ENCODE results near the gene PIAS1.

PIAS1 gene

DNA sequence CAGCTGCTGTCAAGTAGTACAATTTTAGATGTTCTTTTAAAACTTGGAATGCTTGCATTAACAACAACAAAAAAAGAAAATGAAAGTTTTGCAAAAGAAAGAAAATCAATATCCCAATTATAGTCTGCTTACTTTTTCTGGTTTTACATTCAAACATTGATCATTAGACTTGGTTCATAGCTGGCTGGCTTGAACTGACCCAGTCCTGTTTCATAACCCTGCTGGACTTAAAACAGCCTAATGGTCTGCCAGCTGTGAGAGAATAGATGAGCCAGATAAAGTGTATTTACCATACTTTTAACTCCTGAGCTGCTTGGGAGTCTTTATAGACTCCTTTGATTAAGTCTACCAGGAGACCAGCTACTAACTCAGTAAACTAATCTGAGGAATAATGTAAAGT is 59.2 kb downstream of the PIAS1 start:
- no peak overlapping the region for H3K4me3 ChIP-seq (ENCODE audit: low read depth, low read length)

DNA sequence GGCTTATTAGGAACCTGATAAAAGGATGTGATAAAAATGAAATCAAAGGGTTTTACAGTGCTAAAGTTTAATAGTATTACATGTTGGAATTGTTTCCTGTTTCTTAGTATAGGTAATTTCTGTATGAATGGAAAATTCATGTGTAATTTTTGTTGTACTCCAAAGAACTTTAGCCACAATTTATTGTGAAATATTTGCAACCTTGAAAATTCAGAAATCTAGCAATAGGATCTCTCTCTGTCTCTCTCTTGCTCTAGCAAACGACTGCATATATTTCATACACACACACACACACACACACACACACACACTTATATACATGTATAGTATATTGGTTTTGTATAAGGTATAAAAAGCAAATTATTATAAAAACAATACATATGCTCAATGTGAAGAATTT is 59.6 kb downstream of the PIAS1 start:
- H3K4me3 ChIP-seq (ENCODE audit: low read depth, low read length), result no peak overlapping the region
- TF ChIP-seq, protein P1, sequence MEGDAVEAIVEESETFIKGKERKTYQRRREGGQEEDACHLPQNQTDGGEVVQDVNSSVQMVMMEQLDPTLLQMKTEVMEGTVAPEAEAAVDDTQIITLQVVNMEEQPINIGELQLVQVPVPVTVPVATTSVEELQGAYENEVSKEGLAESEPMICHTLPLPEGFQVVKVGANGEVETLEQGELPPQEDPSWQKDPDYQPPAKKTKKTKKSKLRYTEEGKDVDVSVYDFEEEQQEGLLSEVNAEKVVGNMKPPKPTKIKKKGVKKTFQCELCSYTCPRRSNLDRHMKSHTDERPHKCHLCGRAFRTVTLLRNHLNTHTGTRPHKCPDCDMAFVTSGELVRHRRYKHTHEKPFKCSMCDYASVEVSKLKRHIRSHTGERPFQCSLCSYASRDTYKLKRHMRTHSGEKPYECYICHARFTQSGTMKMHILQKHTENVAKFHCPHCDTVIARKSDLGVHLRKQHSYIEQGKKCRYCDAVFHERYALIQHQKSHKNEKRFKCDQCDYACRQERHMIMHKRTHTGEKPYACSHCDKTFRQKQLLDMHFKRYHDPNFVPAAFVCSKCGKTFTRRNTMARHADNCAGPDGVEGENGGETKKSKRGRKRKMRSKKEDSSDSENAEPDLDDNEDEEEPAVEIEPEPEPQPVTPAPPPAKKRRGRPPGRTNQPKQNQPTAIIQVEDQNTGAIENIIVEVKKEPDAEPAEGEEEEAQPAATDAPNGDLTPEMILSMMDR (IDR thresholded peaks at IDR 0.05; ENCODE audit: borderline replicate concordance, insufficient read depth, low read depth, low read length), result no peak

More for the DNA sequence above, 59.2 kb downstream of the PIAS1 start:
- TF ChIP-seq, protein P1 (IDR thresholded peaks at IDR 0.05; ENCODE audit: borderline replicate concordance, insufficient read depth, low read depth, low read length), result no peak

DNA sequence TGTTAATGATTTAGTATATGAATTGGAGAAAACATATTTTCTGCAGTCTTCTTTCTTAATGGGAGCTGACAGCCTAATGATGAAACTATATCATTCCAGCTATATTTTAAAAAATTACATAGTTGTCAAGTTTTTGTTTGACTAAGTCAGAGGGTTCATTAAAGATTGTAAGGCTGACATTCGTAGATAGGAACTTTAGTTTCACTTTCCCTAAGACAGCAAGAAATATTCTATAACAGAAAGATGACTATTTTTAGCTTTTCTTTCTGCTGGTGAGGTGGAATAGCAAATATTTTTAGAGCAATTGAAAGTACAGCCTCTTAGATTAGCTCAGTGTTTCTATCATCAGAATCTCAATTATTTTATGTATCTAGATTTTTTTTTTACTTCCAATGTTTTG is 60.2 kb downstream of the PIAS1 start:
- no peak overlapping the region for H3K4me3 ChIP-seq (ENCODE audit: low read depth, low read length)
- TF ChIP-seq, protein P1 (IDR thresholded peaks at IDR 0.05; ENCODE audit: borderline replicate concordance, insufficient read depth, low read depth, low read length), result no peak

DNA sequence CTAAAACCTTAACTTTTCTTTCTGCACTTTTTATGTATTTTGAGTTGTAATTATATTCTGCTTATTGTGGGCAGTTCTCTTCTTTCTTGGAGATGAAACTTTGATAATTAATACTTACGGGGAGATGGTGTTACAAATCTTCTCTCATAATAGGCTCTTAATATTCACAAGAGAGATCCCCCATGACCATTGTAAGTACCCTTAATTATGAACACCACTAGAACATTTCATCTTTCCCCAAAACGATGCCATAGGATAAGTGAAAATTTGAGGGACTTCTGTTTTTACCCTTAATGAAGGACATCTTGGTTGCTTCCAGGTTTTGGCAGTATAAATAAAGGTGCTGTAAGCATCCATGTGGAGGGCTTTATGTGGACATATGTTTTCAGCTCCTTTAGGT is 60.7 kb downstream of the PIAS1 start:
- TF ChIP-seq, protein P1 (IDR thresholded peaks at IDR 0.05; ENCODE audit: borderline replicate concordance, insufficient read depth, low read depth, low read length), result no peak
- no peak overlapping the region for H3K4me3 ChIP-seq (ENCODE audit: low read depth, low read length)

DNA sequence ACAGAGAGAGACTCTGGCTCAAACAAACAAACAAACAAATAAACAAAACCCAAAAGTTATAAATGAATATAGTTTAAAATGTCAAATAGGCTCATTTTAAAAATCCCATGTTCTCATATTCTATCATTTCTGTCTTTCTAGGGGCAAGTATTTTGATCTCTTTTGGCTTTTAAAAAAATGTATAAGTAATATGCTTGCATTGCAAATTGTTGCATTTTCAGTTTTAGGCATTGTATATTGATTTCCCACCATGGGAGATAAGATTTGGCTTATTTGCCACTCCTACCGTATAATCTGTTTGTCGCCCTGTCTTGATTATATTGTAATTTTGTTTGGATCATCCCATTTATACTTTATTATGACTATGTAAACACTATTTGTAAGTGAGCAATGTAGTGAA is 70.6 kb downstream of the PIAS1 start:
- no peak overlapping the region for H3K4me3 ChIP-seq (ENCODE audit: low read depth, low read length)
- TF ChIP-seq, protein P1 (IDR thresholded peaks at IDR 0.05; ENCODE audit: borderline replicate concordance, insufficient read depth, low read depth, low read length), result no peak

DNA sequence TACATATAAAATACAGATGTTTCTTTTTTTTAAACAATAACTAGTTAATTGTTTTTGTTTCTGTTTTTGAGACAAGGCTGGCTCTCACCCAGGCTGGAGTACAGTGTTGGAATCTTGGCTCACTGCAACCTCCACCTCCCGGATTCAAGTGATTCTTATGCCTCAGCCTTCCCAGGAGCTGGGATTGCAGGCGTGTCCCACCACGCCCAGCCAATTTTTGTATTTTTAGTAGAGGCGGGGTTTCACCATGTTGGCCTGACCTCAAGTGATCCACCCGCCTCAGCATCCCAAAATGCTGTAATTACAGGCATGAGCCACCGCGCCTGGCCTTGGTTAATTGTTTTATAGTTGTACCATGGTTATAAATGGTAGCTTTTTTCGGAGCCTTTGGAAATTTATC is 72.3 kb downstream of the PIAS1 start:
- TF ChIP-seq, protein P1 (IDR thresholded peaks at IDR 0.05; ENCODE audit: borderline replicate concordance, insufficient read depth, low read depth, low read length), result no peak
- no peak overlapping the region for H3K4me3 ChIP-seq (ENCODE audit: low read depth, low read length)

DNA sequence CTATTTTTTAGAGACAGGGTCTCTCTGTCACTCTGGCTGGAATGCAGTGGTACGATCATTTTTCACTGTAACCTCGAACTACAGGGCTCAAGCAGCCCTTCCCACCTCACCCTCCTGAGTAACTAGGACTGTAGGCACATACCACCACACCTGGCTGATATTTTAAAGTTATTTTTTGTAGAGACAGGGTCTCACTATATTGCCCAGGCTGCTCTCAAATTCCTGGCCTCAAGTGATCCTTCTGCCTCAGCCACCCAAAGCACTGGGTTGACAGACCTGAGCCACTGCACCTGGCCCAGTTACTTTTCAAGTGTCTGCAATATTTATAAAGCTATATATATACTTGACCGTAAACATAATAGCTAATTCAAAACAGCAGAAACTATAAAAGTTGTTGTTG is 75.0 kb downstream of the PIAS1 start:
- TF ChIP-seq, protein P1 (IDR thresholded peaks at IDR 0.05; ENCODE audit: borderline replicate concordance, insufficient read depth, low read depth, low read length), result no peak
- H3K4me3 ChIP-seq (ENCODE audit: low read depth, low read length), result no peak overlapping the region

Measured in GM12875 (cell line).